HEK293 (cell line): Measurements from ENCODE around the gene STK39.

Experiments used
- CTCF ChIP-seq: fragments of 450-650 bp; formaldehyde crosslinking; IDR thresholded peaks from 2 replicates; pipeline ENCODE4 v1.5.1; 2016; ENCODE audit warnings: missing biosample characterization, missing genetic modification characterization
- GLI4 ChIP-seq: fragments of 450-650 bp; formaldehyde crosslinking; IDR thresholded peaks from 2 replicates; pipeline ENCODE4 v1.5.1; 2016; ENCODE audit warnings: missing biosample characterization, missing genetic modification characterization
- MEIS1 ChIP-seq: sonication (generic); formaldehyde crosslinking; IDR thresholded peaks from 2 replicates; pipeline ENCODE4 v1.8.1; 2022; ENCODE audit warnings: missing genetic modification reagents, mild to moderate bottlenecking, borderline replicate concordance
- PBX3 ChIP-seq: sonication (generic); formaldehyde crosslinking; IDR thresholded peaks from 2 replicates; pipeline ENCODE4 v1.8.1; 2022; ENCODE audit warnings: mild to moderate bottlenecking, moderate library complexity, missing genetic modification reagents
- ZBTB11 ChIP-seq: fragments of 450-650 bp; formaldehyde crosslinking; conservative IDR thresholded peaks from 2 replicates; pipeline ENCODE4 v1.5.1; 2016; ENCODE audit warnings: low read depth, missing biosample characterization, missing genetic modification characterization
- ZEB2 ChIP-seq: fragments of 450-650 bp; formaldehyde crosslinking; IDR thresholded peaks from 2 replicates; pipeline ENCODE4 v1.5.1; 2016; ENCODE audit warnings: missing biosample characterization, missing genetic modification characterization
- ZNF175 ChIP-seq: fragments of 450-650 bp; formaldehyde crosslinking; IDR thresholded peaks from 2 replicates; pipeline ENCODE4 v1.5.1; 2016; ENCODE audit warnings: missing biosample characterization, missing genetic modification characterization
- ZNF221 ChIP-seq: fragments of 450-650 bp; formaldehyde crosslinking; IDR thresholded peaks from 2 replicates; pipeline ENCODE4 v1.5.1; 2017; ENCODE audit warnings: missing biosample characterization, missing genetic modification characterization, borderline replicate concordance
- ZNF610 ChIP-seq: fragments of 450-650 bp; formaldehyde crosslinking; IDR thresholded peaks from 2 replicates; pipeline ENCODE4 v1.5.1; 2016; ENCODE audit warnings: missing biosample characterization, missing genetic modification characterization, borderline replicate concordance

- TF ChIP-seq CTCF (tag by site-specific recombination) = no peak
- TF ChIP-seq ZNF610 (tag by site-specific recombination) = no peak
- no peak for TF ChIP-seq ZBTB11 (tag by site-specific recombination)
- TF ChIP-seq PBX3 (CRISPR knock-in tag) = no peak
- TF ChIP-seq GLI4 (tag by site-specific recombination) = no peak
- TF ChIP-seq ZEB2 = no peak
- no peak for TF ChIP-seq ZNF221 (tag by site-specific recombination)
- TF ChIP-seq MEIS1 (CRISPR knock-in tag) = no peak
- TF ChIP-seq ZNF175 = no peak
Measured at GRCh38 chr2:167941604-167942003, 305.8 kb downstream of the STK39 start.
